HEK293 (cell line): ENCODE data around the gene ATP1A3.
A peak's percentile ranks its signal among the peaks of the same experiment; 100 is the strongest.

Experiments used
- BCL11A ChIP-seq: fragments of 450-650 bp; formaldehyde crosslinking; IDR thresholded peaks from 2 replicates; pipeline ENCODE4 v1.5.1; 2016; ENCODE audit warnings: low read depth, missing biosample characterization, missing genetic modification characterization
- CTCF ChIP-seq: fragments of 450-650 bp; formaldehyde crosslinking; IDR thresholded peaks from 2 replicates; pipeline ENCODE4 v1.5.1; 2016; ENCODE audit warnings: missing biosample characterization, missing genetic modification characterization
- IKZF3 ChIP-seq: fragments of 450-650 bp; IDR thresholded peaks from 2 replicates; pipeline ENCODE4 v1.5.0; 2018; ENCODE audit warnings: missing biosample characterization, mild to moderate bottlenecking, missing genetic modification characterization, moderate library complexity
- KLF16 ChIP-seq: fragments of 450-650 bp; formaldehyde crosslinking; IDR thresholded peaks from 2 replicates; pipeline ENCODE4 v1.5.1; 2017; ENCODE audit warnings: missing biosample characterization, missing genetic modification characterization
- PRDM2 ChIP-seq: fragments of 450-650 bp; formaldehyde crosslinking; IDR thresholded peaks from 2 replicates; pipeline ENCODE4 v1.5.1; 2016; ENCODE audit warnings: missing biosample characterization, missing genetic modification characterization, borderline replicate concordance
- SALL2 ChIP-seq: fragments of 450-650 bp; formaldehyde crosslinking; IDR thresholded peaks from 2 replicates; pipeline ENCODE4 v1.5.0; 2017; ENCODE audit warnings: missing biosample characterization, mild to moderate bottlenecking, missing genetic modification characterization, borderline replicate concordance
- SCRT1 ChIP-seq: fragments of 450-650 bp; formaldehyde crosslinking; IDR thresholded peaks from 2 replicates; pipeline ENCODE4 v1.5.1; 2016; ENCODE audit warnings: missing biosample characterization, missing genetic modification characterization, borderline replicate concordance
- SCRT2 ChIP-seq: fragments of 450-650 bp; formaldehyde crosslinking; IDR thresholded peaks from 2 replicates; pipeline ENCODE4 v1.5.1; 2016; ENCODE audit warnings: missing biosample characterization, missing genetic modification characterization
- SP2 ChIP-seq: fragments of 450-650 bp; formaldehyde crosslinking; IDR thresholded peaks from 2 replicates; pipeline ENCODE4 v1.5.1; 2016; ENCODE audit warnings: missing biosample characterization, missing genetic modification characterization
- SP7 ChIP-seq: fragments of 450-650 bp; formaldehyde crosslinking; IDR thresholded peaks from 2 replicates; pipeline ENCODE4 v1.5.1; 2016; ENCODE audit warnings: missing biosample characterization, missing genetic modification characterization
- ZBTB17 ChIP-seq: fragments of 450-650 bp; formaldehyde crosslinking; IDR thresholded peaks from 2 replicates; pipeline ENCODE4 v1.5.1; 2016; ENCODE audit warnings: missing biosample characterization, missing genetic modification characterization
- ZNF114 ChIP-seq: fragments of 450-650 bp; formaldehyde crosslinking; IDR thresholded peaks from 2 replicates; pipeline ENCODE4 v1.5.0; 2017; ENCODE audit warnings: missing biosample characterization, missing genetic modification characterization
- ZNF146 ChIP-seq: fragments of 450-650 bp; formaldehyde crosslinking; IDR thresholded peaks from 2 replicates; pipeline ENCODE4 v1.5.1; 2016; ENCODE audit warnings: missing biosample characterization, missing genetic modification characterization
- ZNF155 ChIP-seq: fragments of 450-650 bp; formaldehyde crosslinking; IDR thresholded peaks from 2 replicates; pipeline ENCODE4 v1.5.1; 2016; ENCODE audit warnings: missing biosample characterization, missing genetic modification characterization
- ZNF157 ChIP-seq: fragments of 450-650 bp; formaldehyde crosslinking; IDR thresholded peaks from 2 replicates; pipeline ENCODE4 v1.5.1; 2016; ENCODE audit warnings: missing biosample characterization, missing genetic modification characterization
- ZNF184 ChIP-seq: fragments of 450-650 bp; IDR thresholded peaks from 2 replicates; pipeline ENCODE4 v1.5.1; 2018; ENCODE audit warnings: missing biosample characterization, mild to moderate bottlenecking, missing genetic modification characterization
- ZNF2 ChIP-seq: fragments of 450-650 bp; formaldehyde crosslinking; IDR thresholded peaks from 2 replicates; pipeline ENCODE4 v1.5.1; 2016; ENCODE audit warnings: missing biosample characterization, missing genetic modification characterization
- ZNF24 ChIP-seq: fragments of 450-650 bp; formaldehyde crosslinking; IDR thresholded peaks from 2 replicates; pipeline ENCODE4 v1.5.1; 2016; ENCODE audit warnings: missing biosample characterization, missing genetic modification characterization
- ZNF311 ChIP-seq: fragments of 450-650 bp; formaldehyde crosslinking; IDR thresholded peaks from 2 replicates; pipeline ENCODE4 v1.5.1; 2017; ENCODE audit warnings: missing biosample characterization, missing genetic modification characterization, borderline replicate concordance
- ZNF366 ChIP-seq: fragments of 450-650 bp; formaldehyde crosslinking; conservative IDR thresholded peaks from 2 replicates; pipeline ENCODE4 v1.5.1; 2016; ENCODE audit warnings: missing biosample characterization, missing genetic modification characterization
- ZNF37A ChIP-seq: fragments of 450-650 bp; IDR thresholded peaks from 2 replicates; pipeline ENCODE4 v1.5.1; 2018; ENCODE audit warnings: missing biosample characterization, missing genetic modification characterization
- ZNF473 ChIP-seq: fragments of 450-650 bp; formaldehyde crosslinking; IDR thresholded peaks from 2 replicates; pipeline ENCODE4 v1.5.1; 2017; ENCODE audit warnings: missing biosample characterization, missing genetic modification characterization
- ZNF48 ChIP-seq: fragments of 450-650 bp; formaldehyde crosslinking; IDR thresholded peaks from 2 replicates; pipeline ENCODE4 v1.5.1; 2016; ENCODE audit warnings: missing biosample characterization, missing genetic modification characterization
- ZNF544 ChIP-seq: fragments of 450-650 bp; formaldehyde crosslinking; IDR thresholded peaks from 2 replicates; pipeline ENCODE4 v1.5.0; 2017; ENCODE audit warnings: missing biosample characterization, missing genetic modification characterization
- ZNF585B ChIP-seq: fragments of 450-650 bp; formaldehyde crosslinking; IDR thresholded peaks from 2 replicates; pipeline ENCODE4 v1.5.1; 2016; ENCODE audit warnings: missing biosample characterization, missing genetic modification characterization
- ZNF600 ChIP-seq: fragments of 450-650 bp; formaldehyde crosslinking; IDR thresholded peaks from 2 replicates; pipeline ENCODE4 v1.5.1; 2016; ENCODE audit warnings: missing biosample characterization, missing genetic modification characterization
- ZNF626 ChIP-seq: fragments of 450-650 bp; sonication (Bioruptor Pico); formaldehyde crosslinking; IDR thresholded peaks from 2 replicates; pipeline ENCODE4 v1.5.1; 2018; ENCODE audit warnings: missing biosample characterization, missing genetic modification characterization, inconsistent platforms
- ZNF645 ChIP-seq: fragments of 450-650 bp; formaldehyde crosslinking; IDR thresholded peaks from 2 replicates; pipeline ENCODE4; 2016; ENCODE audit warnings: missing biosample characterization, missing genetic modification characterization
- ZNF660 ChIP-seq: fragments of 450-650 bp; IDR thresholded peaks from 2 replicates; pipeline ENCODE4 v1.5.1; 2018; ENCODE audit warnings: missing biosample characterization, mild to moderate bottlenecking, missing genetic modification characterization
- ZNF670 ChIP-seq: fragments of 450-650 bp; formaldehyde crosslinking; IDR thresholded peaks from 2 replicates; pipeline ENCODE4 v1.5.1; 2016; ENCODE audit warnings: missing biosample characterization, missing genetic modification characterization, low read depth
- ZNF777 ChIP-seq: fragments of 450-650 bp; formaldehyde crosslinking; IDR thresholded peaks from 2 replicates; pipeline ENCODE4 v1.5.1; 2017; ENCODE audit warnings: missing biosample characterization, missing genetic modification characterization, borderline replicate concordance
- ZNF785 ChIP-seq: fragments of 450-650 bp; formaldehyde crosslinking; IDR thresholded peaks from 2 replicates; pipeline ENCODE4 v1.5.1; 2016; ENCODE audit warnings: missing biosample characterization, missing genetic modification characterization
- ZNF830 ChIP-seq: fragments of 450-650 bp; IDR thresholded peaks from 2 replicates; pipeline ENCODE4 v1.5.0; 2018; ENCODE audit warnings: missing biosample characterization, missing genetic modification characterization, low read depth, mild to moderate bottlenecking, moderate library complexity

ATP1A3 gene

GRCh38 chr19:41934849-41935374, 59.1 kb downstream of the ATP1A3 start (continued):
- TF ChIP-seq ZNF626 (no peak), ZNF48 (tag by site-specific recombination) (no peak), ZNF366 (tag by site-specific recombination) (peak; percentile 70; the same call in 1 of the 2 replicates), ZNF311 (tag by site-specific recombination) (no peak), CTCF (tag by site-specific recombination) (peak; percentile 96), ZNF184 (tag by site-specific recombination) (no peak), ZNF37A (tag by site-specific recombination) (no peak), ZNF24 (no peak), SCRT1 (tag by site-specific recombination) (no peak), ZNF155 (tag by site-specific recombination) (no peak), SALL2 (peak; percentile 83; the same call in 1 of the 2 replicates), KLF16 (no peak), ZNF830 (tag by site-specific recombination) (no peak), ZNF585B (no peak), ZNF544 (tag by site-specific recombination) (no peak), ZNF473 (tag by site-specific recombination) (no peak), SP7 (tag by site-specific recombination) (peak; percentile 20; the same call in 1 of the 2 replicates), SP2 (tag by site-specific recombination) (no peak), SCRT2 (tag by site-specific recombination) (no peak), ZNF146 (tag by site-specific recombination) (no peak), ZNF660 (no peak), ZNF2 (tag by site-specific recombination) (0 out of 2 replicates have a peak, but pooled peaks have one; percentile 49), ZNF670 (tag by site-specific recombination) (no peak), ZNF157 (tag by site-specific recombination) (no peak), ZNF600 (tag by site-specific recombination) (peak; percentile 40; the same call in 1 of the 2 replicates), ZNF777 (no peak), IKZF3 (no peak), ZBTB17 (tag by site-specific recombination) (peak; percentile 66), ZNF114 (tag by site-specific recombination) (no peak), ZNF785 (tag by site-specific recombination) (no peak), PRDM2 (no peak), BCL11A (peak; percentile 66; the same call in 1 of the 2 replicates), ZNF645 (tag by site-specific recombination) (no peak)
